ENCODE measurements around the gene HPS1.

Gene HPS1

GRCh38 chr10:98403812-98404504, 42.8 kb downstream of the HPS1 start:
- no peak for TF ChIP-seq CTCF (IDR thresholded peaks at IDR 0.05; ENCODE audit: extremely low read depth, missing control alignments)
- DNase-seq (ENCODE audit: low spot score) = no peak

GRCh38 chr10:98402931-98403718, 43.6 kb downstream of the HPS1 start:
- DNase-seq (ENCODE audit: low spot score) = no peak
- TF ChIP-seq CTCF (IDR thresholded peaks at IDR 0.05; ENCODE audit: extremely low read depth, missing control alignments) = no peak

GRCh38 chr10:98402478-98402877, 44.3 kb downstream of the HPS1 start:
- DNase-seq (ENCODE audit: low spot score) = no peak
- TF ChIP-seq CTCF (IDR thresholded peaks at IDR 0.05; ENCODE audit: extremely low read depth, missing control alignments) = no peak

- TF ChIP-seq CTCF (IDR thresholded peaks at IDR 0.05; ENCODE audit: extremely low read depth, missing control alignments) = no peak
- no peak for DNase-seq (ENCODE audit: low spot score)
These were observed 46.3 kb downstream of the HPS1 start for GRCh38 chr10:98400482-98400881.

GRCh38 chr10:98399784-98400183, 47.0 kb downstream of the HPS1 start:
- DNase-seq (ENCODE audit: low spot score) = no peak
- TF ChIP-seq CTCF (IDR thresholded peaks at IDR 0.05; ENCODE audit: extremely low read depth, missing control alignments) = no peak

- no peak for DNase-seq (ENCODE audit: low spot score)
- TF ChIP-seq CTCF (IDR thresholded peaks at IDR 0.05; ENCODE audit: extremely low read depth, missing control alignments) = no peak
These were observed 49.6 kb downstream of the HPS1 start for GRCh38 chr10:98397089-98397600.
